Stimulated activated CD4-positive, alpha-beta T cell treated with anti-CD3 and anti-CD28 coated beads, Interleukin-2, amount 100 ng/mL, for 48 hours (primary cell): Measurements from ENCODE around the gene ACER3.

ENCODE experiments used
- DNase-seq, 2 donors: peaks; one replicate each; pipeline ENCODE4 v3.0.0-alpha.2; 2020

Gene ACER3

GRCh38 chr11:77064648-77065217 is 204.0 kb downstream of the ACER3 start:
- no peak for DNase-seq

GRCh38 chr11:77065878-77066228 is 205.1 kb downstream of the ACER3 start:
- no peak for DNase-seq

- DNase-seq, result peak; percentile 80 to 86
Observed at GRCh38 chr11:77066229-77067042, 205.7 kb downstream of the ACER3 start, which contains the start of gene CAPN5. CAPN5 (plus strand) TSS chr11:77066971; CDS start chr11:77084887, 17,916 bp downstream.

DNA sequence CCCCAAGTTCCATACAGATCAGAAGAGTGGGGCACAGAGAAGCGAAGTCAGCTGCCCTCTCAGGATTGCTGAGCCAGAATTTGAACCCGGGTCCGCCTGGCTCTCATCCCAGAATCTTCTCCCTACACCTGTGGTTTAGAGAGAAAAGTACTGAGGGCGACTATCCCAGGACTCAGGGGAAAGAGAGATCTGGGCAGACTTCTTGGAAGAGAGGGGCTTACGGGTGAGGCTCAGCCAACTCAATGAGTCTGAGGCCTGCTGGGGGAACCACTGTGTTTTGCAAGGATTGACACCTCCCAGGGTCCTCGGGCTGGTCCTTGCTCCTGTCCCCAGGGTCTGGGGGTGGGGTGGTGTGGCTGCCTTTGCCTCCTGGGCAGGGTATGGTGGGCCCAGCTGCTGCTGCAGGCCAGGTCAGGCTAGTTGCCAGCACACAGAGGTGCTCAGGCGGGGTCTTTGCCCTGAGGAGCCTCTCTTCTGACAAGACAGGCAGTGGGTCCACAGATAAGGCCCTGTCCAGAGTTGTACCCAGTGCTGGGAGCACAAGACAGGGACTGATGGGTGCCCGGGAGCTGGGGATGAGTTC is 207.2 kb downstream of the ACER3 start:
- no peak for DNase-seq

GRCh38 chr11:77068457-77069335 is 208.0 kb downstream of the ACER3 start:
- no peak for DNase-seq

- no peak for DNase-seq
Observed at GRCh38 chr11:77069336-77069968, 208.7 kb downstream of the ACER3 start.

GRCh38 chr11:77069969-77070582 is 209.4 kb downstream of the ACER3 start:
- no peak for DNase-seq

DNA sequence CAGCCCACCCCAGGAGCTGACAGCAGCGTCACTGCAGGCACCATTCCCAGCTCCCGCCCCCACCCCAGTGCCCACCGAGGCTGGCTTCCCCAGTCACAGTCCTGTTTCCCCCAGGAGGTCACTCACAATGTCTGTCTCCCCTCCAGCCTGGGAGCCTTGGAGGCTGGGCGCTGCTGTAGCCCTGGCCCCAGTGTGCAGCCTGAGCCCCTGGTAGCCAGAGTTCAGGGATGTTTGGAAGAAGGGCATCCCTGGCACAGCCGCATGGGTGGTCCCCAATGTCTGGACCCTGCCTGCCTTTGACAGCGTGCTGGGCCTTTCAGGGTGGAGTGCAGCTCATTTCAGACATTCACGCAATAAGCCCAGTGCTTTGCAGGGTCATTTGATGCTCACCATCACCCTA is 210.4 kb downstream of the ACER3 start:
- DNase-seq, result no peak

DNA sequence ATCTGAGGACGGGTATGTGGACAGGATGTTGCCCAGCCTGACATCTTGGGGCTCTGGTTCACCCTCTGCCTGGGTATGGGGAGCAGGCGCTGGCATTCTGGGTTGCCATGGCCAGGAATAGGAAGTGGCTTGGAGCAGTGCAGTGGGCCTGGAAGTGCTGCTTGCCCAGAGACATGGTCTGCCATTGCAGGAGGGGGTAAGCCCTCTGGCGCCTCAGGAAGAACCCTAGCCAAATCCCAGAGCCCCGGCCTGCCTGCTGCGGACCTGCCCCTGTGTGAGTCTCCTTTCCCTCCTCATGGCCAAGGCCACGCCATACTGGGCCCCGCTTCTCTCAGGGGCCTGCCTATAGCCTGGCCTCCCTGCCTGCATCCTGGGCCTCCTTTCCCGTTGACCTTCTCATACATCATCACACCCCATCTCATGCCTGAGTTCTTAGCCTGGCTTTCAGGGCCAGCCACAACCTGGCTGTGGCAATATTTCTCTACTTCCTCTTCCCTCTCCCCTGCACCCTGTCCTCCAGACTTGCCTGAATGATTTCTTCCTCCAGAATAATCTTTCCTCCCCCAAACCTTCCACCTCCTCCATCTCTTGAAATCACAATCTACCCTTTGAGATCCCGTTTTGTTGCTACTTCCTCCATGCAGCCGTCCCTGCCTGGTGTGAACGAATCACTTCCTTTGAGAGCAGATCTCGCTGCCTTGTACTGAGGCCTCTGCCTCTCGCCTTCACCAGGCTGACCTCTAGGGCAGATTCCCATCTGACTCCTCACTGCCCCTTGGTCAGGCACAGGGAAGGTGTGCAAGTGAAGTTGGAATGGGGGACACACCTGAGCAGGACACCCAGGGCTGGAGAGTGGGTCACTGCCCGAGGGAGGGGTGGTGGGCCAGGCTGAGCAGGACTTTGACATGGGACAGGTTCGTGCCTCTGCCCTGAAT is 211.2 kb downstream of the ACER3 start:
- DNase-seq, result no peak

DNA sequence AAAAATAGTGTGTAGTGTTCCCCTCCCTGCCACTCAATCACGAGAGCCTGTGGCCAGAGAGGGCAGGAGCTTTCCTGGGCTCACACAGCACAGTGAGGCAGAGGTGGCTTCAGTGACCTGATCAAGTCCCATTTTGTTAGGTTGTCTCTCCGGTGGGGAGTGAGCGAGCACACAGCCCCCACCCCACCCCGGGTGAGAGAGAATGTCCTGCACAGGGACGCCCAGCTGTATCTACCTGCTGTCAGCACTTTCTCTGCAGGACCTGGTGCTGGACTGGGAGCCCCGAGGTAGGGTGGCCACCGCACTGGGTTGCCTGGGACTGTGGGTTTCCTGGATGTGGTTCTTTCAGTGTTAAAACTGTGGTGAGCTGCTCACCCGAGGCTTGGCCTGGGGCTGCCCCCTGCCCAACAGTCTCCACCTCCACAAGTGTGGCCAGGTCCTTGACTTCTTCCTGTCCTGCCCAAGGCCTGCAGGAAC is 212.2 kb downstream of the ACER3 start:
- no peak for DNase-seq

- DNase-seq, result no peak
Observed at GRCh38 chr11:77073328-77074001, 212.7 kb downstream of the ACER3 start.

GRCh38 chr11:77074205-77074604 is 213.5 kb downstream of the ACER3 start:
- no peak for DNase-seq

GRCh38 chr11:77074626-77075221 is 214.0 kb downstream of the ACER3 start:
- no peak for DNase-seq

DNA sequence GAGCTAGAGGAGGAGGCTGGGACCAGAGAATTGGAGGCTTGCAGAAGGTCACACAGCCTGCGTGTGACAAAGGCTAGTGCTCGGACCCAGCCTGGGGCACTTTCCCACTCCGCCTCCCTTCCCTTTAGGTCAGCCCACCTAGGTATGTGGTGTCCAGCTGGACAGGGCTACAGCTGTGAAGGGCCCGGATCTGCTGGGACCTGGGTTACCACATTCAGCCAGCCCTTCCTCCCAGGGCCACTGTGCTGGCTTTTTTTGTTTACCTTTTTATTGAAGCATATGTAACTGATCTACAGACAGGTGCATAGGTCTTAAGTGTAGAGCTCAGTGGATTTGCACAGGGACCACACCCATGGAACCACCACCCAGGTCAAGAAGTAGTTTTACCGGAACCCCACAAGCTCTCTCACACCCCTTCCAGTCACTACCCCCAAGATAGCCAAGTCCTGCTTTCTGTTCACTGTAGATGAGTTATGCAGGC is 214.7 kb downstream of the ACER3 start:
- no peak for DNase-seq
